HPDE6-E6E7 (cell line): ENCODE results near the gene CCSAP.
"Not testable (repeated sequence)": the region's sequence is repeated elsewhere in the genome, so short reads cannot be mapped to it uniquely, and the experiment has no call there.

Source experiments
- DNase-seq: peaks from one replicate; pipeline ENCODE4 v3.0.0; 2011; ENCODE audit warnings: missing footprints; ENCODE audit errors: extremely low spot score

Gene CCSAP

GRCh38 chr1:229342656-229343569 lies at the start of gene CCSAP:
TSS of gene CCSAP (minus strand) at chr1:229343047. CDS start at chr1:229342465, 582 bp downstream.
- DNase-seq: no peak

- no peak for DNase-seq
Measured at GRCh38 chr1:229390130-229390529, 47.3 kb upstream of the CCSAP start.

- peak; percentile 32 for DNase-seq
Measured at GRCh38 chr1:229388897-229389580, 46.2 kb upstream of the CCSAP start.

- no peak for DNase-seq
Measured at GRCh38 chr1:229385853-229386456, 43.1 kb upstream of the CCSAP start.

GRCh38 chr1:229384822-229385221 lies 42.0 kb upstream of the CCSAP start:
- DNase-seq: no peak

GRCh38 chr1:229383961-229384360 lies 41.1 kb upstream of the CCSAP start:
- no peak for DNase-seq

GRCh38 chr1:229383188-229383587 lies 40.3 kb upstream of the CCSAP start:
- DNase-seq: no peak

GRCh38 chr1:229381234-229381633 lies 38.4 kb upstream of the CCSAP start:
- DNase-seq: no peak

- no peak for DNase-seq
Measured at GRCh38 chr1:229380536-229381160, 37.8 kb upstream of the CCSAP start.

GRCh38 chr1:229379846-229380245 lies 37.0 kb upstream of the CCSAP start:
- no peak for DNase-seq

- DNase-seq: no peak
Measured at GRCh38 chr1:229378586-229379367, 35.9 kb upstream of the CCSAP start.

GRCh38 chr1:229378035-229378434 lies 35.2 kb upstream of the CCSAP start:
- not testable (repeated sequence) for DNase-seq

- no peak for DNase-seq
Measured at GRCh38 chr1:229377429-229377828, 34.6 kb upstream of the CCSAP start.

- DNase-seq: no peak
Measured at GRCh38 chr1:229376521-229376920, 33.7 kb upstream of the CCSAP start.

- no peak for DNase-seq
Measured at GRCh38 chr1:229374485-229374884, 31.6 kb upstream of the CCSAP start.

GRCh38 chr1:229373395-229373794 lies 30.5 kb upstream of the CCSAP start:
- DNase-seq: no peak

- no peak for DNase-seq
Measured at GRCh38 chr1:229372251-229372650, 29.4 kb upstream of the CCSAP start.

- peak; percentile 84 for DNase-seq
Measured at GRCh38 chr1:229371624-229372023, 28.8 kb upstream of the CCSAP start.

- no peak for DNase-seq
Measured at GRCh38 chr1:229370601-229371021, 27.8 kb upstream of the CCSAP start.

GRCh38 chr1:229368347-229368746 lies 25.5 kb upstream of the CCSAP start:
- no peak for DNase-seq

GRCh38 chr1:229365569-229365968 lies 22.7 kb upstream of the CCSAP start:
- DNase-seq: no peak
